ENCODE results near the gene SMARCE1. TPM values are rescaled to one million over a fixed set of nuclear protein-coding genes. Genes with fewer than 3 reads are reported as not detected.

The SMARCE1 gene
- total RNA-seq, 4 donors from 2014 or later, result 46.7 to 133 (median 71.6) TPM

DNA sequence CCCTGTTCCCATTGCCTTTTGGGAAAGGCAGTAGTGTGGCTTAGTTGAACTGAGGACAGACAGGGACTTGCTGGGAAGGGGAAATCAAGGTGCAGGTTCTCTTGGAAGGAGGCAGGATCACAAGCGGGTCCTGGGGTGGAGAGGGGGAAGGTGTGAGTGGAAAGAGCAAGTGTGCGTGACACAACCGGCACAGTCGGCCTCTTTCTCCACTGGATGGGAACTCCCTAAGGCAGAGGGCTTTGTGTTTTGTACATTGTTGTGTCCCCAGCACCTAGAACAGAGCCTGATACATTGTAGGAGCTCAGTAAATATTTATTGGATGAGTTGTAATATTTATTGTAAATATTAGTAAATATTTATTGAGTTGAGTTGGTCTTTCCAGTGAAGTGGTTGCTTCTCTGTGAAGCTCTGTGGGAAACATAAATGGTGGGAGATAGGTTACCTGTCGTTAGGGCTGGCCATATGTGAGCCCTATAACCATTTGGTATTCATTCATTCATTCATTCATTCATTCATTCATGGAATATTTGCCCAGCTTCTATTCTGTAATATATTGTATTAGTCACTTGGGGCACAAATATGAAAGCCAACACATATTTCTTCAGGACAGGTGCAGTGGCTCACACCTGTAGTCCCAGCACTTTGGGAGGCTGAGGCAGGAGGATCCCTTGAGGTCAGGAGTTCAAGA is 34.0 kb downstream of the SMARCE1 start:
- Histone ChIP-seq H3K27ac (peak overlapping the region in 2 of 4 donors; percentile 10 to 79), H3K4me1 (peaks cover 0 to 21% (median 0%) of the 10 kb centered on the region in 4 donors), H3K27me3 (no peaks in the 10 kb centered on the region), H3K36me3 (no peaks in the 10 kb centered on the region), H3K4me3 (no peak overlapping the region), H3K9me3 (no peaks in the 10 kb centered on the region)
- TF ChIP-seq, protein P1, sequence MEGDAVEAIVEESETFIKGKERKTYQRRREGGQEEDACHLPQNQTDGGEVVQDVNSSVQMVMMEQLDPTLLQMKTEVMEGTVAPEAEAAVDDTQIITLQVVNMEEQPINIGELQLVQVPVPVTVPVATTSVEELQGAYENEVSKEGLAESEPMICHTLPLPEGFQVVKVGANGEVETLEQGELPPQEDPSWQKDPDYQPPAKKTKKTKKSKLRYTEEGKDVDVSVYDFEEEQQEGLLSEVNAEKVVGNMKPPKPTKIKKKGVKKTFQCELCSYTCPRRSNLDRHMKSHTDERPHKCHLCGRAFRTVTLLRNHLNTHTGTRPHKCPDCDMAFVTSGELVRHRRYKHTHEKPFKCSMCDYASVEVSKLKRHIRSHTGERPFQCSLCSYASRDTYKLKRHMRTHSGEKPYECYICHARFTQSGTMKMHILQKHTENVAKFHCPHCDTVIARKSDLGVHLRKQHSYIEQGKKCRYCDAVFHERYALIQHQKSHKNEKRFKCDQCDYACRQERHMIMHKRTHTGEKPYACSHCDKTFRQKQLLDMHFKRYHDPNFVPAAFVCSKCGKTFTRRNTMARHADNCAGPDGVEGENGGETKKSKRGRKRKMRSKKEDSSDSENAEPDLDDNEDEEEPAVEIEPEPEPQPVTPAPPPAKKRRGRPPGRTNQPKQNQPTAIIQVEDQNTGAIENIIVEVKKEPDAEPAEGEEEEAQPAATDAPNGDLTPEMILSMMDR (IDR thresholded peaks at IDR 0.05), result no peak
- TF ChIP-seq POLR2A (IDR thresholded peaks at IDR 0.05), result no peak
- DNase-seq, result no peak

DNA sequence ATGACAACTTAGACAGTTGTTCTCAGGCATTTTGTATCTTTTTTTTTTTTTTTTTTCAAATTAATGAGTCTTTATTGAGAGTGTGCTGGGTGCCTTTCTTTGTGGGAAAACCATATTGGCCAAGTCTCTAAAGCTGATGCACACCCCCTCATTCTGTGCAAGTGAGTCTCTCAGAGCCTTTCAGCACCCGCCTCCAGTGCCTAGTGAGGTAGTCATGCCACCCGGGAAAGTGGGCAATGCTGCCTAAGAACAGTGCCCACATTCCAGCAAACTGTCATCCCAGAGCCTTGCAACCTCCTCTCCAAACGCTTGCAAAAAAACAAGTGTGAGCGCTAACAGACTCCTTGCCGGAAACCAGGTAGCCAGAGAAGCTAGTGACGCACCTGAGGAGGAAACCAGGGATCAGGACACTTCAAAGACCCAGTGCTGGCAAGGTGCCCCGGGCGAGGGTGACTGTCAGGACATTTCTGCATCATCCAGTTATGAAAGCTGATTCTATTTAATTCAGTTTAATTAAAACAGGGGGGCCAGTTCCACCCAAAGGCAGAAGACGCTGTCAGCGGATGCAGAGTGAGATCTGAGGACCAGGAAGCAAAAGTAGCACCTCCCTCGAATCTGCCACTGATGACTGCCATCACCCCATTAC is 34.9 kb downstream of the SMARCE1 start:
- no peaks in the 10 kb centered on the region for H3K27me3 ChIP-seq
- TF ChIP-seq, protein P1 (IDR thresholded peaks at IDR 0.05), result no peak
- no peak for TF ChIP-seq POLR2A (IDR thresholded peaks at IDR 0.05)
- peak in 2 of 3 donors; percentile 53 to 66 for DNase-seq
- H3K4me1 ChIP-seq, result peaks cover 0 to 21% (median 0%) of the 10 kb centered on the region in 4 donors
- no peaks in the 10 kb centered on the region for H3K9me3 ChIP-seq
- no peaks in the 10 kb centered on the region for H3K36me3 ChIP-seq
- no peak overlapping the region for H3K4me3 ChIP-seq
- peak overlapping the region in 1 of 4 donors; percentile 50 for H3K27ac ChIP-seq

DNA sequence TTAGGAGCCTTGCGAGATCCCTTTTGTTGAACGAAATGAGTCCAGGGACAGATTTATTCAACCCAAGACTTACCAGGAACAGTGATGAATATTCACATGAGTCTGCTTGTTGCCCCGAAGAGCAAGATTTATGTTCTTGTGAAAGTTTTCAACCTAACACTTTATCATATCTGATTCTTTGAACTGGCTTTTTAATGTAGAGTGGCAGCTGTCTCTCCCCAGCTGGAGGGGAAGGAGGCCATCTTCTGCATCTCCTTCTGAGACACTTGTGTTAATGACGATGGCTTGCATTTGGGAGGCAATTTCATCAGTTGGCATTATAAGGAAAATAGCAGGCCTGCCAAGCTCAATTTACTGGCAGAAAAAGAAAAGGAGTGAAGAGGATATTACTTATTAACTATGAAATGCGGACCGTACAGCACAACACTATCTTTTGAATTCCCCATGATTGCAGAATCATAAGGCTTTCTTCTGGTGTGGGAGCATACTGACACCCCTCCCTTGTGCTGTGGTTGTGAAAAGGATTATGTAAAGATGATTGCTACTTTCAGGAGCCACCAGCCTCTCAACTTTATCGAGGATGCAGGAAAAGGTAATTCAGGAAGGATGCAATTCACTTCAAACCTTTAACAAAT is 35.7 kb downstream of the SMARCE1 start:
- no peak for DNase-seq
- Histone ChIP-seq H3K9me3 (no peaks in the 10 kb centered on the region), H3K4me1 (peaks cover 0 to 21% (median 0%) of the 10 kb centered on the region in 4 donors), H3K4me3 (no peak overlapping the region), H3K27me3 (no peaks in the 10 kb centered on the region), H3K36me3 (no peaks in the 10 kb centered on the region), H3K27ac (peak overlapping the region in 1 of 4 donors; percentile 50)
- TF ChIP-seq, protein P1 (IDR thresholded peaks at IDR 0.05), result no peak
- TF ChIP-seq POLR2A (IDR thresholded peaks at IDR 0.05), result no peak

DNA sequence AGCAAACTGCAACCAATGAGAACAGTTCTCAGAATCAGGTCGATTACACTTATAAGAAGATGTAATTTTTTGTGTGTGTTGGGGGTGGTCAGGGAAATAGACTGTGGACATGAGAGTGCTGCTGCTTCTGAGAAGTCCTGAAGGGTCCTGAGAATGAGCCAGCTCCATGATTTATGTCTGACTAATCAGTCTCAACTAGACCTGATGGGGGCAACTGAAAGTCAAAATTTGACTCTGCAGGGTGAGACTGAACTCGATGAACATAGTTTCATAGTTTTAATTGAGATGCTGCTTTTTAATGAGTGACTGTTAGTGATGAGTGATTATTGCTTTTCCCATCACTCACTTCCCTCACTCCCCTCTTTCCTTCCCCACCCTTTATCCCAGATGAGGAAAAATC is 37.3 kb downstream of the SMARCE1 start:
- Histone ChIP-seq H3K27me3 (no peaks in the 10 kb centered on the region), H3K4me3 (no peak overlapping the region), H3K36me3 (no peaks in the 10 kb centered on the region), H3K27ac (no peak overlapping the region), H3K4me1 (peaks cover 0 to 14% (median 0%) of the 10 kb centered on the region in 4 donors), H3K9me3 (no peaks in the 10 kb centered on the region)
- no peak for DNase-seq
- no peak for TF ChIP-seq POLR2A (IDR thresholded peaks at IDR 0.05)
- TF ChIP-seq, protein P1 (IDR thresholded peaks at IDR 0.05), result no peak

DNA sequence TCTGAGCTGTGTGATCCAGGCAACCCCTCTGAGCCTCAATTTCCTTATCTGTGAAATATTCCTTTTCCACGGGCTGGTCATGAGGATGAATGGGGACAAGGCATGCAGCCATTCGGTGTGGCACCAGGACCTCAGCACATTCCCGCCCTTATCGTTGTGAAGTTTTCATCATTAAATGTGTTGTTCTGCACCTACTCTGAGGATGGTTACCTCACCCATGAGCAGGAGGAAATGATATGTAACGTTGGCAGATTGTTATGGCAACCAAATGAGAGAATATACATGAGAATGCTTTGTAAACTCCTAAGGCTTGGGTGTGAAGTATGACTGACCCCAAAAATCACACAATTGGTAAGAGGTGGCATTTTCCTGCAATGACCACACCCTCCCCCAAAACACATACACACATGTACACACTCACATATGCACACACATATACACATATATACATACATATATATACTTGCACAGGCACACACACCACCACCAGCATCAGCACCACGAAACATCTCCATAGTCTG is 39.5 kb downstream of the SMARCE1 start:
- Histone ChIP-seq H3K27ac (peak overlapping the region in 2 of 4 donors; percentile 25 to 56), H3K4me1 (no peaks in the 10 kb centered on the region), H3K4me3 (no peak overlapping the region), H3K36me3 (no peaks in the 10 kb centered on the region), H3K27me3 (no peaks in the 10 kb centered on the region), H3K9me3 (no peaks in the 10 kb centered on the region)
- no peak for DNase-seq
- TF ChIP-seq POLR2A (IDR thresholded peaks at IDR 0.05), result no peak

DNA sequence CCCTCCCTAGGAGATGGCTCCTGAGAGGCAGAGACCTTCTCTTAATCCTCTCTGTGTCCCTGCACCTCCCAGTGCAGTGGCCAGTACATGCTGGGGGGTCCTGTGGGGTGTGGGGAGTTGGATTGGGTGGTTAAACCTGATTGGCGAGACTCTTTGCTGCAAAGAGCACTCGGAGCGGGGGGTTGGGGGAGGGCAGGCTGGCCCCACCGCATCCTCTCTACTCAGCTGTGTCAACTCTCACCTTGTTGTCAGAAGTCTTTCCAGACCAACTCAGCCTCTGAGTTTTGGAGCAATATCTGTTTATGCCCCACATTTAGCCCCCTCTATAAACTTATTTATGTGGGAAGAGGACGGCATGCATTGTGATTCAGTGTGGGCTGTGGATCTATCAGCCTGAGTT is 40.0 kb downstream of the SMARCE1 start:
- H3K36me3 ChIP-seq, result no peaks in the 10 kb centered on the region
- H3K27me3 ChIP-seq, result no peaks in the 10 kb centered on the region
- H3K27ac ChIP-seq, result peak overlapping the region; percentile 25 to 58 (median 56)
- H3K9me3 ChIP-seq, result no peaks in the 10 kb centered on the region
- H3K4me3 ChIP-seq, result no peak overlapping the region
- no peak for DNase-seq
- TF ChIP-seq, protein P1 (IDR thresholded peaks at IDR 0.05), result no peak
- TF ChIP-seq POLR2A (IDR thresholded peaks at IDR 0.05), result no peak
- H3K4me1 ChIP-seq, result no peaks in the 10 kb centered on the region

Data from Peyer's patch (tissue), 4 donors.